HL-60 (cell line): ENCODE results near the gene C10orf88.

Experiments
- DNase-seq, 2 experiments: peaks; one replicate each; pipeline ENCODE4 v3.0.0-alpha.2; 2010 to 2020; ENCODE audit warnings: low read depth in 1 of 2, low spot score in 1 of 2
- H3K27ac ChIP-seq: fragments of 250-450 bp; sonication (Bioruptor Pico); replicated peaks from 2 replicates; pipeline ENCODE4 v1.5.1; 2020; ENCODE audit warnings: mild to moderate bottlenecking, moderate library complexity
- H3K27me3 ChIP-seq: fragments of 250-450 bp; sonication (Bioruptor Pico); 2 replicates; pipeline ENCODE4 v1.5.1; 2021; ENCODE audit warnings: mild to moderate bottlenecking, moderate library complexity; ENCODE audit not compliant: insufficient read depth, poor library complexity, severe bottlenecking
- H3K4me3 ChIP-seq: replicated peaks from 2 replicates; pipeline ENCODE4 v1.5.1; 2011; ENCODE audit warnings: mild to moderate bottlenecking, control low read depth, low read length; ENCODE audit not compliant: insufficient read depth
- CTCF ChIP-seq: IDR thresholded peaks from one replicate; pipeline ENCODE4 v1.5.1; 2011; ENCODE audit warnings: low read length, control low read depth, inconsistent platforms; ENCODE audit not compliant: insufficient read depth
- GABPA ChIP-seq: IDR thresholded peaks from 2 replicates; pipeline ENCODE4 v1.6.1; 2012; ENCODE audit warnings: low read depth
- POLR2AphosphoS5 ChIP-seq: IDR thresholded peaks from 2 replicates; pipeline ENCODE4 v1.6.1; 2012; ENCODE audit warnings: low read depth
- SPI1 ChIP-seq: IDR thresholded peaks from 2 replicates; pipeline ENCODE4 v1.6.1; 2012; ENCODE audit warnings: low read depth, mild to moderate bottlenecking, borderline replicate concordance
- long read RNA-seq: library from polyadenylated mRNA; unstranded; transcript quantifications from one replicate; pipeline ENCODE4 v2.0.0, GENCODE V29; 2020
- TF ChIP-seq, protein P1 (sequence below): IDR thresholded peaks from 2 replicates; pipeline ENCODE4 v1.6.1; 2012; ENCODE audit warnings: low read depth; ENCODE audit not compliant: insufficient replicate concordance

Gene C10orf88, protein sequence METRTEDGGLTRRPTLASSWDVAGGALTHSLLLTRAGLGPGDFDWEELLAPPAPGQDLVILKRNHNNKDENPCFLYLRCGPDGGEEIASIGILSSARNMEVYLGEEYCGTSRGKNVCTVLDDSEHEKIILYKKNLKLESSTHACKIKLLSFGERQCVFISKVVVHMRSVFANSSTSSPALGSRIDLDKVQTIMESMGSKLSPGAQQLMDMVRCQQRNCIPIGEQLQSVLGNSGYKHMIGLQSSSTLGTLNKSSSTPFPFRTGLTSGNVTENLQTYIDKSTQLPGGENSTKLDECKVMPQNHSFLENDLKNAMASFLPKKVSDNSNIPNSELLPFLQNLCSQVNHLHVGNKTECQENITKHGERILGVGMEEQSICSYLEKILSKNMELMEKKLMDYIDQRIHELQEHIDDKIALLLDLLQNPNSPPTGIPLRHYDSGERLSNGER
- long read RNA-seq, transcript C10orf88-204 (6 exons, 2,482 nt): major isoform, 76 of 82 reads
- long read RNA-seq, partial matches to known transcripts: 2 of 82 reads
- long read RNA-seq, other reads (novel, unspliced or antisense): 3 of 82 reads

- H3K27me3 ChIP-seq: no peaks in the 10 kb centered on the region
- peak; percentile 98 for DNase-seq
- H3K27ac ChIP-seq: peak within 1 kb of the TSS; percentile 91
- H3K4me3 ChIP-seq: peak within 1 kb of the TSS; percentile 73
- peak; percentile 98 for TF ChIP-seq GABPA
- TF ChIP-seq, protein P1, sequence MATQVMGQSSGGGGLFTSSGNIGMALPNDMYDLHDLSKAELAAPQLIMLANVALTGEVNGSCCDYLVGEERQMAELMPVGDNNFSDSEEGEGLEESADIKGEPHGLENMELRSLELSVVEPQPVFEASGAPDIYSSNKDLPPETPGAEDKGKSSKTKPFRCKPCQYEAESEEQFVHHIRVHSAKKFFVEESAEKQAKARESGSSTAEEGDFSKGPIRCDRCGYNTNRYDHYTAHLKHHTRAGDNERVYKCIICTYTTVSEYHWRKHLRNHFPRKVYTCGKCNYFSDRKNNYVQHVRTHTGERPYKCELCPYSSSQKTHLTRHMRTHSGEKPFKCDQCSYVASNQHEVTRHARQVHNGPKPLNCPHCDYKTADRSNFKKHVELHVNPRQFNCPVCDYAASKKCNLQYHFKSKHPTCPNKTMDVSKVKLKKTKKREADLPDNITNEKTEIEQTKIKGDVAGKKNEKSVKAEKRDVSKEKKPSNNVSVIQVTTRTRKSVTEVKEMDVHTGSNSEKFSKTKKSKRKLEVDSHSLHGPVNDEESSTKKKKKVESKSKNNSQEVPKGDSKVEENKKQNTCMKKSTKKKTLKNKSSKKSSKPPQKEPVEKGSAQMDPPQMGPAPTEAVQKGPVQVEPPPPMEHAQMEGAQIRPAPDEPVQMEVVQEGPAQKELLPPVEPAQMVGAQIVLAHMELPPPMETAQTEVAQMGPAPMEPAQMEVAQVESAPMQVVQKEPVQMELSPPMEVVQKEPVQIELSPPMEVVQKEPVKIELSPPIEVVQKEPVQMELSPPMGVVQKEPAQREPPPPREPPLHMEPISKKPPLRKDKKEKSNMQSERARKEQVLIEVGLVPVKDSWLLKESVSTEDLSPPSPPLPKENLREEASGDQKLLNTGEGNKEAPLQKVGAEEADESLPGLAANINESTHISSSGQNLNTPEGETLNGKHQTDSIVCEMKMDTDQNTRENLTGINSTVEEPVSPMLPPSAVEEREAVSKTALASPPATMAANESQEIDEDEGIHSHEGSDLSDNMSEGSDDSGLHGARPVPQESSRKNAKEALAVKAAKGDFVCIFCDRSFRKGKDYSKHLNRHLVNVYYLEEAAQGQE: peak; percentile 51
- no peak for TF ChIP-seq CTCF
- TF ChIP-seq POLR2AphosphoS5: peak; percentile 89
- TF ChIP-seq SPI1: no peak
Observed at GRCh38 chr10:122953902-122954730, at the start of gene C10orf88. C10orf88 (minus strand) TSS chr10:122954227; CDS start chr10:122954178, 49 bp downstream.

DNA sequence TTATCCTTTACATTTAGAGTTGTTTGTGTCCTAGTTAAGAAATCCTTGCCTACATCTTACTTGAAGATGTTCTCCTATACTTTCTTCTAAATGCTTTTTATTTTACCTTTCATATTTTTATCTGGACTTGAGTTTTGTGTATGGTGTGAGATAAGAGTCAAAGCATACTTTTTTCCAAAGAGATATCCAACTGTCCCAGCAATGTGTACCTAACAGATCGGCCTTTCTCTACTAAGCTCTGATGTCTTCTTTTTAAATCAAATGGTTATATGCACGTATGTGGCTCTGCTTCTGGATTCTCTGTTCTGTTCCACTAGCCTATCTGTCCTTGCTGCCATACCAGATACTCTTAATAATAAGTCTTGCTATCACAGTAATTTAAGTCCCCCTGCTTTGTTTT is 47.3 kb upstream of the C10orf88 start:
- Histone ChIP-seq H3K27me3 (no peaks in the 10 kb centered on the region), H3K4me3 (no peak overlapping the region)
- TF ChIP-seq SPI1 (no peak), POLR2AphosphoS5 (no peak), GABPA (no peak), CTCF (no peak)
- TF ChIP-seq, protein P1: no peak

DNA sequence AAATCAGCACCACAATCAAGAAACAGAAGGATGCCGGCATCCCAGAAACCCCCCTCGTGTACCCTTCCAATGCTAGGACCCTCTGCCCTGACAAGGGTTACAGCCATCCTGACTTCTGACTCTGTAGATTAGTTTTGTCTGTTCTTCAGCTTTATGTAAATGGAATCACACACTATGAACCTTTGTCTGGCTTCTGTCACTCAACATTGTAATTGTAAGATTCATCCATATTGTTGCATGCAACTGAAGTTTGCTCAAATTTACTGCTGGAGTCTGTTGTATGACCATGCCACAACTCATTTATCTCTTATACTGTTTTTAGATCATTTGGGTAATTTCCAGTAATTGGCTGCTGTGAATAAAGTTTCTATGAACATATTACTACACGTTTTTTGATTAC is 46.1 kb upstream of the C10orf88 start:
- Histone ChIP-seq H3K27me3 (no peaks in the 10 kb centered on the region), H3K27ac (no peak overlapping the region), H3K4me3 (no peak overlapping the region)
- TF ChIP-seq SPI1: no peak
- TF ChIP-seq, protein P1: no peak
- no peak for TF ChIP-seq GABPA
- no peak for TF ChIP-seq POLR2AphosphoS5
- TF ChIP-seq CTCF: no peak
- DNase-seq: no peak

More for the DNA sequence above, 47.3 kb upstream of the C10orf88 start:
- H3K27ac ChIP-seq: no peak overlapping the region
- no peak for DNase-seq
